ENCODE results near the gene VCL.
"Not testable (repeated sequence)": the region's sequence is repeated elsewhere in the genome, so short reads cannot be mapped to it uniquely, and the experiment has no call there.

The VCL gene

GRCh38 chr10:74027702-74028101, 29.8 kb downstream of the VCL start:
- H3K27ac ChIP-seq (replicated peaks), result no peak overlapping the region
- TF ChIP-seq SPI1 (IDR thresholded peaks at IDR 0.05; ENCODE audit: borderline replicate concordance, low read depth), result no peak
- no peak for TF ChIP-seq CTCF (IDR thresholded peaks at IDR 0.05; ENCODE audit: insufficient read depth, low read length)
- no peak for TF ChIP-seq GABPA (IDR thresholded peaks at IDR 0.05; ENCODE audit: low read depth)

GRCh38 chr10:74029943-74030342, 32.0 kb downstream of the VCL start:
- H3K4me3 ChIP-seq (replicated peaks; ENCODE audit: insufficient read depth, low read length), result no peak overlapping the region
- no peak for DNase-seq (ENCODE audit: low read depth in 1 of 2, low spot score in 1 of 2)
- no peaks in the 10 kb centered on the region for H3K27me3 ChIP-seq (ENCODE audit: insufficient read depth, poor library complexity, severe bottlenecking)
- no peak for TF ChIP-seq SPI1 (IDR thresholded peaks at IDR 0.05; ENCODE audit: borderline replicate concordance, low read depth)
- TF ChIP-seq GABPA (IDR thresholded peaks at IDR 0.05; ENCODE audit: low read depth), result no peak
- no peak for TF ChIP-seq POLR2AphosphoS5 (IDR thresholded peaks at IDR 0.05; ENCODE audit: low read depth)
- no peak for TF ChIP-seq REST (IDR thresholded peaks at IDR 0.05; ENCODE audit: insufficient replicate concordance, low read depth)
- TF ChIP-seq CTCF (IDR thresholded peaks at IDR 0.05; ENCODE audit: insufficient read depth, low read length), result no peak
- H3K27ac ChIP-seq (replicated peaks), result no peak overlapping the region

More at GRCh38 chr10:74027702-74028101, 29.8 kb downstream of the VCL start:
- H3K27me3 ChIP-seq (ENCODE audit: insufficient read depth, poor library complexity, severe bottlenecking), result no peaks in the 10 kb centered on the region
- DNase-seq (ENCODE audit: low read depth in 1 of 2, low spot score in 1 of 2), result no peak
- H3K4me3 ChIP-seq (replicated peaks; ENCODE audit: insufficient read depth, low read length), result no peak overlapping the region

- H3K27ac ChIP-seq (replicated peaks); H3K27me3 ChIP-seq (ENCODE audit: insufficient read depth, poor library complexity, severe bottlenecking); H3K4me3 ChIP-seq (replicated peaks; ENCODE audit: insufficient read depth, low read length); DNase-seq (ENCODE audit: low read depth in 1 of 2, low spot score in 1 of 2): not testable (repeated sequence)
Observed at GRCh38 chr10:74032208-74032607, 34.3 kb downstream of the VCL start.

GRCh38 chr10:74032900-74033655, 35.2 kb downstream of the VCL start:
- H3K4me3 ChIP-seq (replicated peaks; ENCODE audit: insufficient read depth, low read length), result no peak overlapping the region
- H3K27me3 ChIP-seq (ENCODE audit: insufficient read depth, poor library complexity, severe bottlenecking), result no peaks in the 10 kb centered on the region
- peak overlapping the region; percentile 53 for H3K27ac ChIP-seq (replicated peaks)
- DNase-seq (ENCODE audit: low read depth in 1 of 2, low spot score in 1 of 2), result no peak
- TF ChIP-seq GABPA (IDR thresholded peaks at IDR 0.05; ENCODE audit: low read depth), result no peak
- no peak for TF ChIP-seq REST (IDR thresholded peaks at IDR 0.05; ENCODE audit: insufficient replicate concordance, low read depth)
- TF ChIP-seq CTCF (IDR thresholded peaks at IDR 0.05; ENCODE audit: insufficient read depth, low read length), result no peak
- no peak for TF ChIP-seq SPI1 (IDR thresholded peaks at IDR 0.05; ENCODE audit: borderline replicate concordance, low read depth)
- TF ChIP-seq POLR2AphosphoS5 (IDR thresholded peaks at IDR 0.05; ENCODE audit: low read depth), result no peak

Data from HL-60 (cell line).